ENCODE data around the gene CACNA1H.

The CACNA1H gene

GRCh38 chr16:1123525-1124230, 29.2 kb upstream of the CACNA1H start:
- DNase-seq = no peak

GRCh38 chr16:1124291-1124690, 28.6 kb upstream of the CACNA1H start:
- no peak for DNase-seq

GRCh38 chr16:1124795-1125194, 28.1 kb upstream of the CACNA1H start:
- DNase-seq = no peak

- peak; percentile 12 for DNase-seq
These were observed 27.4 kb upstream of the CACNA1H start for GRCh38 chr16:1125471-1125870.

- no peak for DNase-seq
These were observed 26.9 kb upstream of the CACNA1H start for GRCh38 chr16:1126044-1126443.

GRCh38 chr16:1126586-1126985, 26.3 kb upstream of the CACNA1H start:
- no peak for DNase-seq

- DNase-seq = no peak
These were observed 25.8 kb upstream of the CACNA1H start for GRCh38 chr16:1127101-1127500.

GRCh38 chr16:1127971-1128715, 24.8 kb upstream of the CACNA1H start:
- no peak for DNase-seq

- no peak for DNase-seq
These were observed 23.6 kb upstream of the CACNA1H start for GRCh38 chr16:1129106-1129960.

- no peak for DNase-seq
These were observed 22.5 kb upstream of the CACNA1H start for GRCh38 chr16:1130382-1130781.

GRCh38 chr16:1131378-1131994, 21.4 kb upstream of the CACNA1H start:
- no peak for DNase-seq

- no peak for DNase-seq
These were observed 20.5 kb upstream of the CACNA1H start for GRCh38 chr16:1132431-1132830.

GRCh38 chr16:1133271-1133670, 19.6 kb upstream of the CACNA1H start:
- no peak for DNase-seq

- no peak for DNase-seq
These were observed 18.9 kb upstream of the CACNA1H start for GRCh38 chr16:1133810-1134520.

GRCh38 chr16:1134776-1135458, 18.0 kb upstream of the CACNA1H start:
- DNase-seq = no peak

- no peak for DNase-seq
These were observed 17.5 kb upstream of the CACNA1H start for GRCh38 chr16:1135459-1135825.

- no peak for DNase-seq
These were observed 15.3 kb upstream of the CACNA1H start for GRCh38 chr16:1137604-1138003.

GRCh38 chr16:1140582-1141162, 12.2 kb upstream of the CACNA1H start:
- no peak for DNase-seq

GRCh38 chr16:1141191-1141590, 11.7 kb upstream of the CACNA1H start:
- no peak for DNase-seq

GRCh38 chr16:1141716-1142115, 11.2 kb upstream of the CACNA1H start:
- no peak for DNase-seq

- DNase-seq = no peak
These were observed 10.0 kb upstream of the CACNA1H start for GRCh38 chr16:1142911-1143310.

Data from CD4-positive, alpha-beta T cell treated with Interleukin-10 for 1 hour (primary cell).